HG02885 (cell line): ENCODE measurements around the gene CCBE1.
"Not testable (repeated sequence)": the region's sequence is repeated elsewhere in the genome, so short reads cannot be mapped to it uniquely, and the experiment has no call there.

Experiments
- ATAC-seq: cut with Tn5 transposase; IDR thresholded peaks from one replicate; pipeline ENCODE4 v1.9.1; 2021; ENCODE audit warnings: mild to moderate bottlenecking; ENCODE audit not compliant: unreplicated experiment, poor library complexity

The CCBE1 gene

GRCh38 chr18:59717291-59717690 is 20.1 kb upstream of the CCBE1 start:
- ATAC-seq, result no peak

DNA sequence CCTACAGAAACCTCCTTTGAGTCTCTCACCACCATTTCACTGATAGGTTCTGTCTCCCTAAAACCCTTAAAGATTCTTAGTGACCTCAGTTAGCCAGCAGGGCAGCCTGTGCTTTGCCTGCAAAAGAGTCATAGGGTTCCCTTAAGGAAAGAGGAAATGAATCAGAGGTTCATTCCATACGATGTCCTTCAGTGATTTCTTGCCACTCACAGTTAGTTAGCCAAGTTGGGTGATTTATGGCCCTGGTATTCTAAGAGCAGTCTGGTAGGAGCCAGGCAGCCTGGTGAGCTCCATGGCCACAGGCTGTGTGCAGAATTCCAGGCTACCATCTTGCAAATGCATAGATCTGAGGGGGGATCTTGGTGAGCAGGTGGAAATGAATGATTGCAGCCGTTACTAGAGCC is 18.7 kb upstream of the CCBE1 start:
- no peak for ATAC-seq

DNA sequence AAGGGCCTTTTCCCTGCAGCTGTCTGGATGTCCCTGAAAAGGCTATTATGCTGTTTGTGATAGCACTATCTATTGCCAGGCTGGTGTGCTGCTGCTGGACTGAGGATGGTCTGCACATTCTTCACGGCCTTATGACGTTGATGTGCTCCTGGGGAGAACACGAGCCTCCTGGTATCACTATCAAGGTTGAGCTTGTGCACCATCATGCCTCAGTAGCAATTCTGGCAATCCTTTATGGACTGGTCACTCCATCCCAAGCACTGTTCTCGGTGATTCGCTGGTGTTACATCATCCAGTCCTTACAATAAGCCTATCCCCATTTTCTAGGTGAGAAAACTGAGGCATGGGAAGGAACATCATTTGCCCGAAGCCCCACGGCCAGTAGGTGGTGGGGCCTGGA is 18.2 kb upstream of the CCBE1 start:
- no peak for ATAC-seq

DNA sequence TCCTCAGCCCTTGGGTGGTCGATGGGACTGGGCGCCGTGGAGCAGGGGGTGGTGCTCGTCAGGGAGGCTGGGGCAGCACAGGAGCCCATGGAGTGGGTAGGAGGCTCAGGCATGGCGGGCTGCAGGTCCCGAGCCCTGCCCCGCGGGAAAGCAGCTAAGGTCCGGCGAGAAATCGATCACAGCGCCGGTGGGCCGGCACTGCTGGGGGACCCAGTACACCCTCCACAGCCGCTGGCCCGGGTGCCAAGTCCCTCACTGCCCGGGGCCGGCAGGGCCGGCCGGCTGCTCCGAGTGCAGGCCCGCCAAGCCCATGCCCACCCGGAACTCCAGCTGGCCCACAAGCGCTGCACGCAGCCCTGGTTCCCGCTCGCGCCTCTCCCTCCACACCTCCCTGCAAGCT is 16.9 kb upstream of the CCBE1 start:
- not testable (repeated sequence) for ATAC-seq

DNA sequence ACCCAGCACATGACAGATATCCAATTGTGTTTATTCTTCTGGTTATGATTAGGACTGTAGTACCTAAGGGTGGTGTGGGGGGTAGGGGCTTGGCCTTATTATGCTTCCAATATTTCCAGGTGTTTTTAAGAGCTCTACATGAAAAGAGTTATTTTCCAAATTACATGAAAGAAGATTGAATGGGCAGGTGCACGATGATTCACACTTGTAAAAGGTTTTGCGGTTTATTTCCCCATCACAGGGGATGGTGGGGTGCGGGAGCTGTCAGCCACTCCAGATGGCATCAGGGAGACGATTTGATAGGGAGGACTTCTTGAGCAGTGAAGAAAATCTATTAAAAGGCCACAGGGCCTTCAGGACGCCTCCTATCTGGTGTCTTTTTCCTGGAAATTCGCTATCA is 15.1 kb upstream of the CCBE1 start:
- ATAC-seq, result no peak

- ATAC-seq, result no peak
Measured at GRCh38 chr18:59708988-59709387, 11.8 kb upstream of the CCBE1 start.

DNA sequence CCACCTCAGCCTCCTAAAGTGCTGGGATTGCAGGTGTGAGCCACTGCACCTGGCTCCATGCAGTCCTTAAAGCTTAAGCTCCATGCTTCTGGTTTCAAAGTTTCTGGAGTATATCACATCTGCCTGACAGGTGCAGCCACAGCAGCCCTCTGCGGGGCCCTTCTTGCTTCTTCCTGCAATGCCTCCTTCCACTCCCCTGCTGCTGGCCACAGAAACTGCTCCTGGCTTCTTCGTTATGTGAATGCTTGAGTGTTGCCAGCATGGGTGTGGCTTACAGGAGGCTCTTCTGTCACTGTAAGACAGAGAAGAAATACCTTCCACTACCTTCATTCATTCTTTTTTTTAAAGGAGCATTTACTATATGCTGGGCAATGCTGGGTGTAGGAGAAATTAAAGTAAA is 10.1 kb upstream of the CCBE1 start:
- no peak for ATAC-seq

GRCh38 chr18:59706499-59706898 is 9.3 kb upstream of the CCBE1 start:
- no peak for ATAC-seq

DNA sequence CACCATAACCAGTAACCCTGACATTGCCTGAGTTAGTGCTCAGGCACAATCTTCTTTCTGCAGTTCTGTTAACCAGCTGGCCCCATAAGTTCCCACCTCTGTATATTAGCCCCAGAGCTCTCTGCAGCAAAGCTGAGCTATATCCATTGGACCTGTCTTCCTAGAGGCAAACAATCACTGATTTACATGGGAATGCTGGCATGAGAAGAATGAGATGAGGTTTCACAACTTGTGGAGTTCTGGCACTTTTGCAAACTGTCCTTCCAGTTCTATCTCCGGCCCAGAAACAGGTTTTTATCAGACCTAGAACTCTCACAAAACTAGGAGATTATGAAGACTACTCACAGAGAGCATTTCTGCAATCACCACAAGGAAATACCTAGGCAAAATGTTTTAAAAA is 7.9 kb upstream of the CCBE1 start:
- ATAC-seq, result no peak

GRCh38 chr18:59704146-59704545 is 6.9 kb upstream of the CCBE1 start:
- no peak for ATAC-seq

- no peak for ATAC-seq
Measured at GRCh38 chr18:59701272-59701671, 4.0 kb upstream of the CCBE1 start.

- ATAC-seq, result no peak
Measured at GRCh38 chr18:59700535-59700967, 3.3 kb upstream of the CCBE1 start.

DNA sequence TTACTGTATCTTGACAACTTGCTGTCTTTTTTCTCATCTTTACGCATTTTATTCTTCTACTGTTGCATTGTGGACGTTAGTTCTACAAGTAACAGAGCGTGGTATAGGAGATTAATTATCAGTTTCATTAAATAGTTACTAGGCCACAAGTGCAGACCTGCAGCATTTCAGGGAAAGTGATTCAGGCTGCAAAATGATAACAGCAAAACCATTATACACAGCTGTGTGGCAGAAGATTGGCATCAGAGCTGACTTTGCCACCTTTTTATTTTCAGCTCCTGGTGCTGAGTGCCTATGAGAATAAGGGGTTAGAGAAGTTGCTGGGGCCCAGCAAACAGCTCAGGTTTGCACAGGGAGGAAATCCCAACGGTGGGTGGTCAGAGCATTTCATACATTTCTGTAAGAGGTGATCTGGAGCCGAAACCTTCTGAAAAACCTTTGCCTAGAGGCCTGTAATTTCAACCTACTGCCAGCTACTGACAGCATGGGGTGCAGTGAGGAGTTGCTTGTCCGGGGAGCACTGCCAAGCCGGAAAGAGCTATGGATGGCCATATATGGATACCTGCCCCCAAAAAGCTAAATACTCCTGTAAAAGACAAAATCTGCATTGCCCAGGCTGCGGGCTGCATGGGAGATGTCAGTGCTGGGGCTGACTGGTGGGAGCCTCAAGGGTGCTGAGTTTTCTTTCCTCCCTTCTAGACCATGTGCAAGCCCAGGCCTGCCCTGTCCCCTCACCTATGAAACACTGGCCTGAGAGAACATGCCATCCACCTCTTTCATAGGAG is 2.7 kb upstream of the CCBE1 start:
- no peak for ATAC-seq

- ATAC-seq, result no peak
Measured at GRCh38 chr18:59699061-59699460, 1.8 kb upstream of the CCBE1 start.

DNA sequence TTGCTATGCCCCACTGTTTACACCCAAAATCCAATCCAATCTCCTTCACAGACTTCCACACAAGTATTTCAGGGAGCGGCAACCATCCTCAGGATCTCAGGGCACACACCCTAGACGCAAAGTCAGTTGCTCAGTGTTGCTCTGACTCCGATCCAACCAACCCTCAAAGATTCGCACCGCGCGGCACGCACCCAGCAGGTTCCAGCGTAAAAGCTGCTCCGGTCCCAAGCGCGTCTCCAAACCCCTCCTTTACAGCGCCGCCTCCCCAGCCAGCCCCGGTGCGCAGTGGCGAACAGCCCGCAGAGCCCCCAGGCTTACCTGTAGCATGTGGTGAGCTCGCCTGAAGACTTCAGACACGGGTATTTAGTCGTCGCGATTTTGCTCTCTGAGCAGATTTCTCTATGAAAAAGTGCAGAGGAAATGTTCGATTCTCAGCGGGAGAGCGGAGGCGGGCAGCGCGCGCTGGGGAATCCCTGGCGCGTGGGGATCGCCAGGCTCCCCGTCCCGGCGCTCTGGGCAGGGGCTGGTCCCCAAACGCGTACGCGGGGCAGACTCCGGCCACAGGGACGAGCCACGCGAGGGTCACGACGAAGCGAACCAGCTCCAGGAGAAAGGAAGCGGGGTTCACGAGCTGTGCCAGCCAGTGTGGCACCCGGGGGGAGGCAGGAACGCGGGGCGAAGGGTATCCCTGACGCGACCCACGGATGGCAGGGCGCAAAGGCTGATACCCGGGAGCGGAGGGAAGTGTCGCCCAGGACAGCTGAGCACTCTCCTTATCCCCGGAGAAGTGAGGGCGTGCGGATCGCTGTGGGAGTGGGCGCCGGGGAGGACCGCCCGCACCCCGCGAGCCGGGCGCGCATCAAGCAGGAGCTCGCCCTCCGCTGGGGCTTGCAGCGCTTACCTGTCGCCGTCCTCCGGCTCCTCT is 650 bp downstream of the CCBE1 start:
- peak; percentile 39 for ATAC-seq

GRCh38 chr18:59695551-59695950 is 1.7 kb downstream of the CCBE1 start:
- ATAC-seq, result no peak

GRCh38 chr18:59694824-59695223 is 2.4 kb downstream of the CCBE1 start:
- ATAC-seq, result no peak

DNA sequence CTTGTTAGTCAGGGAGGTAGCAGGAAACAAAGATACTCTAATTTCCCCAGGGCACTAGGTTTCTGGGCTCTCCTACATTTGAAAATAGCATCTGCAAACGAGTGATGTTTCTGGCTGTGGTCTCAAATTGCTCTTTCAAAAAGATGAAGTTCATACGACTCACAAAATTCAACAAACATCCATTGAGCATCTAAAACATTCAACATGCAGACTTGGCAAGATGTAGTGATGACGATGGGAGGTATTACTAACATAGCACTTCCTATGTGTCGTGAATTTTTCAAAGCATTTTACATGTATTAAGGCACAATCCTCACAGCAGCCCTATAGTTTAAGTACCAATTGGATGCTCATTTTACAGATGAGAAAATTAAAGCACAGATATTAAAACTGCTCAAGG is 5.2 kb downstream of the CCBE1 start:
- ATAC-seq, result no peak

- ATAC-seq, result no peak
Measured at GRCh38 chr18:59690996-59691395, 6.2 kb downstream of the CCBE1 start.

- ATAC-seq, result no peak
Measured at GRCh38 chr18:59690186-59690982, 6.8 kb downstream of the CCBE1 start.

- no peak for ATAC-seq
Measured at GRCh38 chr18:59689756-59690155, 7.5 kb downstream of the CCBE1 start.
